ENCODE data around the gene CD82.
"Not testable (repeated sequence)": the region's sequence is repeated elsewhere in the genome, so short reads cannot be mapped to it uniquely, and the experiment has no call there.

Gene CD82

GRCh38 chr11:44630511-44631210 is 65.2 kb downstream of the CD82 start:
- no peak for DNase-seq (ENCODE audit: low read depth in 3 of 3)

GRCh38 chr11:44631831-44632230 is 66.4 kb downstream of the CD82 start:
- DNase-seq (ENCODE audit: low read depth in 3 of 3), result no peak

DNA sequence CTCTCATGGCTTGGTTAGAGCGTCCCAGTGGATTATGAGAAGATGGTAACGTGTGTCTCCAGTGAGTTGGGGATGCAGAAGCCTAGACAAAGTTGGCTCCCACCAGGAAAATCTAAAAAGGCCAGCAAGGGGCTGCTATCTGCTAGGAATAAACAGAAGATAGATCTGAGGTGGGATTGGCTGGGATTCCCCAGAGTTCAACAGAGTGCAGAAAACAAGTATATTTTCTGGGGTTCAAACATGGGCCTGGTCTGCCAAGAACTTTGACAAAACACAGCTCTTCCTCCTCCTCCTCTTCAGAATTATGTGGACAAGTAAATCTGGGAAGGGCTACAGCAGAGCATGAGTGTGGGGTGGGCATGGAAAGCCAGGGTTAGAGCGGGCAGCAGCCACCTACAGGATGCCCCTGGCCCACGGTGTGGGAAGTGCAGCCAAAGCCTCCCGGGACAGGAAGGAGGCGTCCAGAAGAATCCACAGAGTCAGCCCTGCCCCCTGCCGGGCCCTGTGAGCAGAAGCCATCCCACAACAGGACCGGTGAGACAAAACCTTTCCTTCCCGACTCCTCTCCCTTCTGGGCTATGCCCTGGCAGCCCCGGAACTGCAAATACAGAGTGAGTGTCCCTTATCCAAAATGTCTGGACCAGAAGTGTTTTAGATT is 67.1 kb downstream of the CD82 start:
- DNase-seq (ENCODE audit: low read depth in 3 of 3), result peak in 1 of 3 experiments; percentile 42

DNA sequence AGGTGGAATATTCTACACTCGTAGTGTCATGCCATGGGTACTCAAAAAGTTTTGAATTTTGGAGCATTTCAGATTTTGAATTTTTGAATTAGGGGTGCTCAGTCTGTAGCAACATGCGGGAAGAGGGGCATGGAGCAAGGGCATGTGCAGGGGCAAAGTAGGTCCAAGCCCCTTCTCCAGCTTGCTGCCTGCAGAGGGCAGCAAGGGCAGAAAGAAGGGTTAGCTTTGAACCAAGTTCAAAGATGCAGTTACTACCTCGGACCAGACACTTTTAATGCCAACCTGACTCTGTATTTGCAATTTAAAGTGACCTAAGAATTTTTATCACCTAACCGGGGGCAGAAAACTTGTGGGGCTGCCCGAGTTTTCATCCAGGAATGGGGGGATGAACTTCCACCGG is 68.2 kb downstream of the CD82 start:
- no peak for DNase-seq (ENCODE audit: low read depth in 3 of 3)

DNA sequence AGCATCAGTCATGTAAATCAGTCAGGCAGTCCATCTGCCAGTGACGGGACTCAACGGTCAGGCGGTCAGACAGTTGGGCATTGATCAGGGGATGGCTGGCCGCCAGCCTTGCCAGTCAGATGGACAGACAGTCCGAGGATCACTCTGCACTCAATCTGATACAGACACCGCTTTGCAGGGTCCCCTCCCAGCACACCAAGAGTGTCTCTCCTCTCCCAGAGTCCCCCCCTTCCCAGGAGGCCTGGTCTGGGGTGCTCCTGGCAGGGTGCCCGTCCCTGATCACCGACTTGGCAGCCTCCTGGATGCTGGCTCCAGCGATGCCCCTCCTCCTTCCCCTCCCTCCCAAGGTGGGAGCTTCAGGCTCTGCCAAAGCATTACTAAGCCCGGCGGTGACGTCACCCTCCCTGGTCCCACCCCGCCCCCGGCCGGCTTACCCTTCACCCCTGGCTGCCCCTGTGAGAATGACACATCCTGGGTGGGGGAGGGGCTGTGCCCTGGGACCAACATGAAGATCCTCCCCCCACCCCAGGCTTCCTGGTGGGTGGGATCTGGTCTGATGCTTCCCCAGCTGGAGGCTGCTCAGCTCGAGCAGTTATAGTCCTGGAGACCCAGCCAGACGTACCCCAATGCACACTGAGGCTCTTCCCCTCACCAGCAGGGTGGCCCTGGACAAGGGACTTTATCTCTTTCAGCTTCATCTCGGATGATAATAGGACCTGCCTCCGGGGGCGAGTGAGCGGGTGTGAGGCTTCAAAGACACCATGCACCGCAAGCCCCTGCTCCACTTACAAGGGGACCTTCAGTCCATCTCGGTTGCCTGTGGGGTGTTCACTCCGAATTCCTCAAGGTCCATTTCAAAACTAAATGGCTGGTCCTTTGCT is 69.2 kb downstream of the CD82 start:
- no peak for DNase-seq (ENCODE audit: low read depth in 3 of 3)

DNA sequence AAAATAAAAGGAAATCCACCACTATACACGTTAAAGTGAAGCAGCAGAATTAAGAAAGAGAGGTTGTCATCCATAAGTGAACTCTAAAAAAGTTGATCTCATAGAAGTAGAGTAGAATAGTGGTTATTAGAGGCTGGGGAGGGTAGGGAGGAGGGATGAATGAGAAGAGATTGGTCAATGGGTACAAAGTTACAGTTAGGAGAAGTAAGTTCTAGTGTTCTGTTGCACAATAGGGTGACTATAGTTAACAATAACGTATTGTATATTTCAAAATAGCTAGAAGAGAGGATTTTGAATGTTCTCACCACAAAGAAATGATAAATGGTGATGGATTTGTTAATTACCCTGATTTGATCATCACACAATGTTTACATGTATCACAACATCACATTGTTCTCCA is 72.0 kb downstream of the CD82 start:
- DNase-seq (ENCODE audit: low read depth in 3 of 3), result no peak

DNA sequence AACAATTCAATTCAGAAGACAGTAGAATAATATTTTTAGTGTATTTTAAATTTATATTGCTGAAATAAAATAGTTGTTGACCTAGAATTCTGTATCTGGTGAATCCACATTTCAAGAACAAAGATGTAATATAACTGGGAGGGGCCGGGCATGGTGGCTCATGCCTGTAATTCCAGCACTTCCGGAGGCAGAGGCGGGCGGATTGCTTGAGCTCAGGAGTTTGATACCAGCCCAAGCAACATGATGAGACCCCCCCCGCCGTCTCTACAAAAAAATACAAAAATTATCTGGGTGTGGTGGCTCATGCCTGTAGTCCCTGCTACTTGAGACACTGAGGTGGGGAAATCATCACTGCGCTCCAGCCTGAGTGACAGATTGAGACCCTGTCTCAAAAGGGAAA is 72.6 kb downstream of the CD82 start:
- no peak for DNase-seq (ENCODE audit: low read depth in 3 of 3)

DNA sequence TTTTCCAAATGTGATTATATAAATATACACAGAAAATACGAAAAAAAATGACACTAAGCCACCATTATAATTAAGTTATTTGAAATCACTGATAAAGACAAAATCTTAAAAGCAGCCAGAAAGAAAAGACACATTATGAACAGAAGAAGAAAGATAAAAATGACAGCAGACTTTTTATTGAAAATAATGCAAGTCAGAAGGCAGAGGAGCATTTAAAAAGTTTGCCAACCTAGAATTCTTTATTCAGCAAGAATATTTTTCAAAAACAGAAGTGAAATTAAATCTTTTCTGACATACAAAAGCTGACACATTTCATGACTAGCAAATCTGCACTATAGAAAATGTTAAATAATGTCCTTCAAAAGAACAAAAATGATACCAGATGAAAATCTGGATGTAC is 77.8 kb downstream of the CD82 start:
- no peak for DNase-seq (ENCODE audit: low read depth in 3 of 3)

GRCh38 chr11:44645827-44646226 is 80.4 kb downstream of the CD82 start:
- DNase-seq (ENCODE audit: low read depth in 3 of 3), result no peak

DNA sequence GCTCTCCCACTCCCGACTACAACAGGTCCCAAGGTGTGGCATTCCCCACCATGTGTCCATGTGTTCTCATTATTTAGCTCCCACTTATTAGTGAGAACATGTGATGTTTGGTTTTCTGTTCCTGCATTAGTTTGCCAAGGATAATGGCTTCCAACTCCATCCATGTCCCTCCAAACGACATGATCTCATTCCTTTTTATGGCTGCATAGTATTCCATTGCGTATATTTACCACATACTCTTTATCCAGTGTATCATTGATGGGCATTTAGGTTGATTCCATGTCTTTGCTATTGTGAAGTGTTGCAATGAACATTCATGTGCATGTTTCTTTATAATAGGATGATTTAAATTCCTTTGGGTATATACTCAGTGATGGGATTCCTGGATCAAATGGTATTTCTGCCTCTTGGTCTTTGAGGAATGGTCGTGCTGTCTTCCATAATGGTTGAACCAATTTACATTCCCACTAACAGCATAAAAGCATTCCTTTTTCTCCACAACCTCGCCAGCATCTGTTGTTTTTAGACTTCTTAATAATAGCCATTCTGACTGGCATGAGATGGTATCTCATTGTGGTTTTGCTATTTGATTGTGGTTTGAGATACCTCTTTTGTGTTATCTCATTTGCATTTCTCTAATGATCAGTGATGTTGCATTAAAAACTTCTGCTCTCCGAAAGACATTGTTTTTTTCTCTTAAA is 81.9 kb downstream of the CD82 start:
- not testable (repeated sequence) for DNase-seq (ENCODE audit: low read depth in 3 of 3)

DNA sequence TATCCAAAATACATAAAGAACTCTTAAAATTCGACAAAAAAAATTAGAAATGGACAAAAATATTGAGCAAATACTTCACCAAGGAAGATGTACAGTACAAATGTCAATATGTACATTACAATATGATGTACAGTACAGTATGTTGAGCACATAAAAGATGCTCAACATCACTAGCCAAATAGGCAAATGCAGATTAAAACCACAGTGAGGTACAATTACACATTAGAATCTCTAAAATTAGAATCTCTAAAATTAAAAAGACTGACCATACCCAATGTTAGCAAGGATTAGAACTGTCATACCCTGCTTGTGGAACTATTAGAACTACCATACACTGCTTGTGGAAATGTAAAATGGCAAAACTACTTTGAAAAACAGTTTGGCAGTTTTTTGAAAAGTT is 82.6 kb downstream of the CD82 start:
- no peak for DNase-seq (ENCODE audit: low read depth in 3 of 3)

DNA sequence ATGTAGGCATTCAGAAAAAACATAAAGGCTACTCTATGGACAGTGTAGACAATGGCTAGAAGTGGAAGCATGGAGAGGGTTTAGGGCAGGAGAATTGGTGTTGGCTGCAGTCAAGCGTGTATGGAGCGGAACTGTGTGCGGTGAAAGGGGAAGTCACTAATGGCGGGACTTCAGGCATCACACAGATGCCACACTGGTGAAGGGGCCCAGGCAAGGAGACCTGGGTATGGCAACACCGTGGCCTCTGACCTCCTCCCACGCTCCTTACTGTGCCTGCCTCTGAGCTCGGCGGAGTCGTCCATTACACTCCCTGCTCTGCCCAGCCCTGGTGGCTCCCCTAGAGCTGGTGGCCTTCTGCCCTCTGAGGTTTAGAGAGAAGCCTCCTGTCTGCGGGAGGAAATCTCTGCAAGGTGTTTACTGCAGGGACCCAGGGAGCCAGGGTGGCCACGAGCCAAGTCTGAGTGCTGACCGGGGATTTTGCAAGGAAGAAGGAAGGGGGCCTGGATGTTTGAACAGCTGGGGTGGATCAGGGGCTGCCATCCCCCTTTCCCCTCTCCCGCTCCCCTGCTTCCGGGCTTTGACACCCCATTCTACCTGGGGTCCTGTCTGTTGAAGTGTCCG is 86.2 kb downstream of the CD82 start:
- no peak for DNase-seq (ENCODE audit: low read depth in 3 of 3)

GRCh38 chr11:44652901-44653644 is 87.6 kb downstream of the CD82 start:
- no peak for DNase-seq (ENCODE audit: low read depth in 3 of 3)

GRCh38 chr11:44654057-44654456 is 88.6 kb downstream of the CD82 start:
- DNase-seq (ENCODE audit: low read depth in 3 of 3), result no peak

GRCh38 chr11:44654596-44654995 is 89.1 kb downstream of the CD82 start:
- DNase-seq (ENCODE audit: low read depth in 3 of 3), result no peak

DNA sequence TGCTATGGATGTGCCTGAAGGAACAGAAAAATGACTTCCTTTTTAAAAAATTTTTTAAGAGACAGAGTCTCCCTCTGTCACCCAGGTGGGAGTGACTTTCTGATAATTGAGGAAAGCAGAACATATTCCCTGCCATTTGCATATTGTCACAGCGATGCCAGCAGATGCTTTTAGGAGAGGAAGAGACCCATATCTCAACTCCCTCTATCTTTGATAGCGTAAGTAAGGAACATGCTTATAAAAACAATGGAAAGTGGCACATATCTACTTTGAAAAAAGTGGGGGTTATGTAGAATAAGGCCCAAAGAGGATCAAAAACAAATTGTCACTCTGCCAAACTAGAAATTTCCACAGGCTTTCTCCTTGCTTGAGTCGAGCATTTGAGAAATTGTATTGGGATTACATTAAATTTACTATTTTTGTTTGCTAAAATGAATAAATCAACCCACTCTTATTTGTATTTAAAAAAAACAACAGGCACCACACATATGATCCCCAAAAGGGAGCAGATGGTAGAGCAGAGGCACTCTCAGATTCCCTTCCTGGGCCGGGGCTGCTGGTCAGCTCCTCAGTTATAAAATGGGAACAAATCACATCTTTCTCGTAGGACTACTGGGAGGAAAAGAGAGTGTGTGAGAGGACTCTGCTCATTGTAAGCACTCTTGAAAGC is 92.5 kb downstream of the CD82 start:
- no peak for DNase-seq (ENCODE audit: low read depth in 3 of 3)

DNA sequence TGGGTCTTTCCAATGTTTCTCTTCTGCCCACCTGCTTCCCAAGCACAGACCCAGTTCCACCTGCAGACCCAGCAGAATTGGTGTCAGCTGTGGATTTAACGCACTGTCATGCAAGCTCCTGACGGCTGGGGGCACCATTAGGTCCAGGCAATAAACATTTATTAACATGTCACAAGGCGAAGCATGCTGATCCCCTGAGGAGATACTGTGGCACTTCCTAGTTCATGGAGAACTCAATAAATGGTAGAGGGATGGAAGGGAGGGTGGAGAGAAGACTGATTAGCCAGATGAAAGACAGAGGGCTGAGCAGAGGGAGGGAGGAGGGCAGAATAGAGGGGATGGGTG is 93.0 kb downstream of the CD82 start:
- DNase-seq (ENCODE audit: low read depth in 3 of 3), result no peak

DNA sequence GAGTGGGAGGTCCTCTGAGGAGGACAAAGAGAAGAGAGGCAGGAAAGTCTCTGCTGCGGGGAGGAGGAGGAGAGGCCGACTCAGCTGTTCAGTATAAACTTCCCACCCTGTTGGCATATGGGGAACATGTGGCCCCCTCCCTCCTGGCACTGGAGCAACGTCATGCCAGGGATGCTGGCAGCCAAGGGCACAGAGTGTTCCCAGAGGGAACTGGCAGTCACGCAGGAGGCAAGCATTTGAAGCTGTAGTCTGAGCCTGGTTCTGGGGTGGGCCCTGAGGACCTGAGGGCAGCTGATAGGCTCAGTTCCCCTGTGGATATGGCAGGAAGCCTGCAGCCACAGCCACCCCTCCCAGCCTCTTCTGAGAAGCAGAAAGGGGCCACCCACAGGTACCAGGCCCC is 94.2 kb downstream of the CD82 start:
- DNase-seq (ENCODE audit: low read depth in 3 of 3), result no peak

DNA sequence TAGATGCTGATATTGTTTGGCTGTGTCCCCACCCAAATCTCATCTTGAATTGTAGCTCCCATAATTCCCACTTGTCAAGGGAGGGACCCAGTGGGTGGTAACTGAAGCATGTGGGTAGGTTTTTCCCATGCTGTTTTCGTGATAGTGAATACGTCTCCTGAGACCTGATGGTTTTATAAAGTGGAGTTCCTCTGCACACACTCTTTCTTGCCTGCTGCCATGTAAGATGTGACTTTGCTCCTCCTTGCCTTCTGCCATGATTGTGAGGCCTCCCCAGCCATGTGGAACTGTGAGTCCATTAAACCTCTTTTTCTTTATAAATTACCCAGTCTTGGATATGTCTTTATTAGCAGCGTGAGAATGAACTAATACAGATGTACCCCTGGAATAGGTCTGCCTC is 95.1 kb downstream of the CD82 start:
- not testable (repeated sequence) for DNase-seq (ENCODE audit: low read depth in 3 of 3)

GRCh38 chr11:44661311-44661717 is 95.9 kb downstream of the CD82 start:
- no peak for DNase-seq (ENCODE audit: low read depth in 3 of 3)

Data from stimulated activated CD4-positive, alpha-beta T cell treated with anti-CD3 and anti-CD28 coated beads, TNF-alpha, amount 100 ng/mL, for 24 hours (primary cell).